CD4-positive, alpha-beta T cell treated with Interleukin-17A for 4 hours (primary cell): ENCODE results near the gene SLC26A4.
A peak's percentile ranks its signal among the peaks of the same experiment; 100 is the strongest.

ENCODE experiments used
- DNase-seq: peaks from one replicate; pipeline ENCODE4 v3.0.0-alpha.2; 2020; ENCODE audit warnings: mixed read lengths

Gene SLC26A4

DNA sequence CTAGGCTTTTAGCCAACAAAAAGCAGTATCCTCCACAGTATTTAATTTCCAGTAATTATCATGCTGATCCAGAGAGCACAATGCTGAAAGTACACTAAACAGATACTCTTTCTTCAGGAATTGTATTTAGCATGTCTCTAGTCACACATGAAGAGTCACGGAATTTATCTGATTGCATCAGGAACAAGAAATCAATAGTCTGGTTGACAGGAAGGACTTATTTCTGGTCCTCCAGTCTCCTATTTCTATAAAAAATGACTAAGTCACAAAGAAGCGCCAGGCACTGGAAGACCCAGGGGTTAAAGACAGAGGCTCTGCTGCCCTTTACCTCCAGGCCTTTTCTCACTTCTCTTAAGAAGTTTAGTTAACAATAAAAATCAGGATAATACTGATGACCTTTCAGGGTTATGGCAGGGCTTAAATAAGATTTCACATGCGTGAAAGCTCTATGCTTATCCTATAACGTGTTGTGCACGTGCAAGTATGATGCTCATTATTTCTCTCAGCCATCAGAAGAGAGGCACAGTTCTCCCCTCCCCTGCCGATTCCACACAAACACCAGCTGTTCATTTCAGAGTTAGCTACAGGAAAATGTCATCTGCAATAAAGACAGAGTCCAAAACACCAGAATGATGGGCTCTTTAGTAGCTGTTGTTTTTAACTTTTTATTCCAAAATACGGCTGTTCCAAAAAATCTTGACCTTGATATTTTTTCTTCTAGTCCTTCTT lies 36.9 kb downstream of the SLC26A4 start:
- no peak for DNase-seq

DNA sequence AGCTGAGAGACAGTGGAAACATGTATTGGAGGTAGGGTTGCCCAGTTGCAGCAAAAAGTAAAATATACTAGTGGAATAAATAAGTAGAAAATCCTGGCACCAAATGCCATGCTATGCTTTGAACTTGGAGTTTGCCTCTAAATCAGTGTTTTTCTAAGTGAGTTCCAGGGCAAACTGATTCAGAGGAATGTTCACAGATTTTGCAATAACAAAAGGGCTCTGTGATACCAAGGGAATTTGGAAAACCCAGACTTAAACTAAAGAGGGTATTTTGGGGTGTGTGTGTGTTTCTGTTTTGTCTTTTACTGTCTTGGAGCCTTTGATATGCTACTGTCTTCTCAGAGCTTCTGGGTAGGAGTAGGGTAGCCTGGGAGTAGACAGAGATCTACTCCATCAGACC lies 39.9 kb downstream of the SLC26A4 start:
- no peak for DNase-seq

DNA sequence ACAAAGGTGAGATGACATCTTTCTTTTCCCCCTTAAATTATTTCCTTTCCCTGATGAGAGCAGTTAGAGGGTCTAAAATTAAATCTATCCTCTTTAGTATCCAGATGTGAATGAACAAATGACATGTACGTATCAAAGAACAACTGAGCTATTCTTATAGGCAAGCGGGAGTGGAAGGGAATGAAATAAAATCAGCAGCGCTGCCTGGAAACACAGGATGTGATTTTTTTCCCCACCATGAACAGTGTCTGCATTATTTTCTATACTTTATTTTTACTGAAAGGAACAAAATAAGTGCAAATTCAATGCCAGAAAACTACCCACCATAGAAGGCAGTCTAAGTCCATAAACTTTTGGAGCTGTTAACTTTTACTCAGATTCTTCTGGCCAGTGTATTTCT lies 40.6 kb downstream of the SLC26A4 start:
- no peak for DNase-seq

DNA sequence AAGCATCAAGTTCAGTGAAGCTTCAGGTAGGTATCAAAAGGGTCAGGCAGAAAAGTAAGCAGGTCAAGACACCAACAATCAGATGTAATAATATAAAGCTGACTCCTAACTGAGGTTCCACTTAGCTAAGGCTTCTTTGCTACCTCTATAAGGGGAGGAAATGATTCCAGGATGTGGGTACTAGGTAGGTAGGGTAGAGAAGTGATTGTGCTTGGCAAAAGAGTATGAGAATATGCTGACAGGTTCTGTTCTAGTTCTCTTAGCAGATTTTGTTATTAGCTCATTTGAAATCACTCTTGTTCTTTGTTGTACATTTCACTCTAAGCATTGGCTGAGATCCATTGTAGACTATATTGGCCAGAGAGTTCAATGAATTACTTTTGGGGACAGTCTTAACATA lies 42.6 kb downstream of the SLC26A4 start:
- DNase-seq, result no peak

DNA sequence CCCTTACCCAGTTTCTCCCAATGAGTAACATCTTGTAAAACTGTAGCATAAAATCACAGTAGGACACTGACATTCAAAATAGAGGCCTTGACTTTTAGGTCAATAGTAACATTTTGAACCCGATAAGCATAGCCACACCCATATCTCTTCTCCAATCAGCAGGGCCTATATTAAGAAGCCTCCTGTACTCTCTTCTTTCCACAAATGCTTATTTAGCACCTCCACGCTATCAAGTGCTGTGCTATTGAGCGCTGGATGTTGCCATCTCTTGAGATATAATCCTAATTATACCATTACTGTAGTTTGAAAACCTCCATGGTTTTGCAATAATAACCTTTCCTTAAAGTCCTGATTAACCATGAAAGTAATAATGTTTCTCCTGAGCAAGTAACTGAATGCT lies 43.2 kb downstream of the SLC26A4 start:
- DNase-seq, result no peak

DNA sequence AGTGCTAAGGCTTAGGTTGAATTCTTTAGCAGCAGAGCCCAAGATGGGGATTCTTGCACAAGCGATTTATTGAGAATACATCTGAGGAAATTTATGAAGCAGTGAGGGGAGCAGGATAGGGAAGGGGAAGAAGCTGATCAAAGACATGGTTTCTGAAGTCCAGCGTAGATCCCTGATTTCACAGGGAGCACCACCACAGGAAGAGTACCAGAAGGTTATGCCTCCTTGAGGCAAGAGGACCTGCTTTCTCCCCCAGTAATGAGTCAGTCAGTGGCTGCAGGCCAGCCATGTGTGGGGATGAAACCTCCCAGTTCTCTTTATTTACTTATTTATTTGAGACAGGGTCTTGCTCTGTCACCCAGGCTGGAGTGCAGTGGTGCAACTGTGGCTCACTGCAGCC lies 48.3 kb downstream of the SLC26A4 start:
- no peak for DNase-seq

DNA sequence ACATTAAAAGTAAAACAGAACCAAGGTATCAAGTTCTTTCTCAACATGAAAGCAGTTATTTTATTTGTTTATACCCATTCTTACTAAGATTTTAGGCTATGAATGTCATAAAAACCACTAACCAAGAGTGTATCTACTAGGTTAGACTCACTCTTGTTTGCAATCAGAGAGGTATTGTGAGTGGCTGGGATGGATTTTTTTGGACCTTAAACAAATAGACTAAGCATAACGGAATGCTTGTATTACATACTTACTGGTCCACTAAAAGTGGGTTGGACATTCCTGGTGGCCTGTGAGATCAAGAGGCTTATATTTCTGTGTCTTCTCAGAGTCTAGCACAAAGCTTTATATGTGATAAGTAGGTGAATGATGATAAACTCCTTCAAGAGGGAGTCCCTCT lies 50.7 kb downstream of the SLC26A4 start:
- no peak for DNase-seq

DNA sequence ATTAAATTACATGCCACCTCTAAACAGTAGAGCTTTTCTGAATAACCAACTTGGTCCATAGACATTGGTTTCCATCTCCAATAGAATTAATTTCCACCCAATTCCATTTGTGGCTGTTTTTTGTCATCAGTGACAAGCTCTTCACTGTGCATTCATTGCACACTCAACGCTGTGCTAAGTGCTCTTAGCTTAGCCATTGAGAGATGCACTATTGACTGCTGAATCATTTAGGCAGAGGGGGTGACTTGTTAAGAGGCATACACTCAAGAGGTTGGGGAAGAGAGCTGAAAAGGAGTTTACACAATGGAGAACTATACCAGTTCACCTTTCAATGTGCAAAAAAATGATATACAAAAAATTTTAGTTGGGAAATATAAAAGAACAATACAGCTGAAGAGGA lies 51.4 kb downstream of the SLC26A4 start:
- DNase-seq, result no peak

DNA sequence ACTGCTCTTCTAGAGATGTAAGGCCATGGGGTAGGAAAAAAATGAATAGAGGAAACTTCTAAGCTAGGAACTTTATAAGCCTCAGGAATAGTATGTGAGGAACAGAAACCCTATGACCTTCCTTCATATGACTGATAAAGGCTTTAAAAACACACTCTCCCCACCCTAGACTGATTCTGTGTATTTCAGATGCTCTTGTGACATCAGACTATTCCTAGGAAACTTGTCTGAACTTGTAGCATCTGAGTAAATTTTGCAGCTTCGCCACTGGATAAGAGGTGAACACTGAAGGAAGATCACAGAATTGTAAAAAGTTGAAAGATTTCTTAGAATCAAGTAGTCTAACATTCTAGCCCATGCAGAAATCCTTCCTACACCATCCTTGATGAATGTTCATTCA lies 52.3 kb downstream of the SLC26A4 start:
- no peak for DNase-seq

DNA sequence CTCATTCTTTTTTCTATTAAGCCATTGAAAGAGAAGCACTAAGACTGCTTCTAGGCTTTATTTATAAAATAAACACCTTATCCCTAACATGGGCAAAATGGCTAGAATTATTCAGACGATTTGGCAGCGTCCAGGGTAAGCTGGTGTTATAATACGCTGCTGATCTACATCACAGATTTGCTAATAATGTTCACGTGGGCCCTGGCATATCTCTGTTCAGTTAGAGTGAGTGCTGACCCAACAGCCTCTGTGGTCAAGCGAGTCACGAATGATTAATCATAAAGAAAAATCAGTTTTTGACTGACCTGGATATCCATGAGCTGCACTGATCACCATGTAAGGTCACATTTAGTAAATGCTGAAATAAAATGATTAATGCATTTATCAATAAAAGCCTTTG lies 54.9 kb downstream of the SLC26A4 start:
- no peak for DNase-seq

DNA sequence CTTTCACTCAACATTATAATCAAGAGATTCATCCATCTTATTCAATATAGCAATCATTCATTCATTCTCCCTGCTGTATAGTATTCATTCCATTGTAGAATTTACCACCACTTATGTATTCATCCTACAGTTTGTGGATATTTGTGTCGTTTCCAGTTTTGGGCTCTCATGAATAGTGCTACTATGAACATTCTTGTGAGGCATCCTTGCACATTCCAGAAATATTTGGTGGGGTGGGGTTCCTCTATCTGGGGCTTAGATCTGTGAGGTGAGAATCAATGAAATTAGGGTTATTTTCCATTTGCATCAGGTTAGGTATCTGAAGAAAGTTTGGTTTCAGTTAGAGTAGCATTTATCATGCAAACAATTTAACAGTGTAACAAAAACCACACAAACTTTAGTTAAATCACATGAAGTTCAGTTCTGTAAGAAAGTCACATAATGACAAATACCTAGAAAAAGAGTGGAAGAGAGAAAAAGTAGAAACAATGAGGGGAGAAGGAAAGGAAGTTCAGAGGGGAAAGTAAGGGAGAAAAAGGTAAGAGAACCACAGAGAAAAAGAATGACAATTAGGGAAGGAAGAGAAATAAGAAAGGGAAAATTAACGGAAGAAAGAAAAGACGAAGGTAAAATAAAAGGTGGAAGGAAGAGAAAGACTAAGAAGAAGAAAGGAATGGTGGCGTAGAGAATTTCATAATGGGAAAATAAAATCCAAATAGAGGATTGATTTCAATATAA lies 58.0 kb downstream of the SLC26A4 start:
- DNase-seq, result no peak

DNA sequence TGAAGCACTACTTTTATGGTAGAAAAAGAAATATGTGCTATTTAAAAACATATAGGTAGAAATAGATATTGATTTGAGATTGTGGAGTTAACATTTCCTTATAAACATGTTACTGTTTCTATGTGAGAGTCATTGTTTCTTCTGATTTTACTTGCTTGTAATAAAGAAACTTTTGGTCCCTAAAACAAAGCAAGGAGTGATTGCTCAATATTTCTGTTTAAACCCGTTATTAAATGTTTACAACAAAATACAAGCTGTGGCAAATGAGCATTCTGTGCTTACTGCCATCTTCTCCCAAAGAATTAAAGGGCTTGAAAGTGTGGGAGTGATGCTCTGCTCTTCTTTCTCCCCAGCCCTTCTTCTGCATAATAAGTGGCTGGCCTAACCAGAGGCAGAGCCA lies 60.7 kb downstream of the SLC26A4 start:
- no peak for DNase-seq

DNA sequence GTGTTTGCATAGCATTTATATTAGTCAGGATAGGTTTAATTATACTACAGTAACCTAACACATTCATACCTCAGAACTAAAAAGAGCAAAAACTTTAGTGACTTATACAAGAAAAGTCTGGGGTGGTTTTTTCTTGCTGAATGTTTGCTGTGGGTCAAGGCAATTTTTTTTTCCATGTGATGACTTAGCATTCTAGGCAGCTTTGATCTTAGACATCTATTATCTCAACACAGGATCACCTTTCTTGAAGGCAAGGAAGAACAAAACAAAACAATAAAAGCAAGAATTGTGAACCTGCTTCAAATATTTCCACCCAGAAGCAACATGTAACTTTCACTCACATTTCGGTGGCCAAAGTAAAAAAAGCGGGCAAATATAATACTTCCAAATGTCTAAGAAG lies 62.6 kb downstream of the SLC26A4 start:
- DNase-seq, result no peak

DNA sequence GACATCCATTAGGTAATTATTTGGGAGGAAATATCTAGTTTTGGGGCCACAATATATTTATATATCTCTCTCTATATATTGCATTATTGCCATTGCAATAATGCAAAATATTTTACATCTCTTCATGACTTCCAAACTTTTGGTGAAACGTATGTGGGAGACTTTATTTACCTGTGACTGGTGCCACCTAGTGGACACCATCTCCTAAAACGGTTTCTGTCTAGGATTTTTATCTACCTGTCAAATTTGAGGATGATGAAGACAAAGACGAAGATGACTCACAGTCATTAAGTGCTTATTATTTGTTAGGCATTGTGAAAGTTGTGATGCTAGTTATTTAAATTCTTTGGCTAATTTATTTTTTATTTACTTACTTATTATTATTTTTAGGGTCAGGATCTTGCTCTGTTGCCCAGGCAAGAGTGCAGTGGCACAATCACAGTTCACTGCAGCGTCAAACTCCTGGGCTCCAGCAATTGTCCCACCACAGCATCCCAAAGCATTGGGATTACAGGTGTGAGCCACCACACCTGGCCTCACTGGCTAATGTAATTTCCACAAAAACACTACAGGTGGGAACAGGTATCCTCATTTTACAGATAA lies 64.6 kb downstream of the SLC26A4 start:
- peak; percentile 69 for DNase-seq

DNA sequence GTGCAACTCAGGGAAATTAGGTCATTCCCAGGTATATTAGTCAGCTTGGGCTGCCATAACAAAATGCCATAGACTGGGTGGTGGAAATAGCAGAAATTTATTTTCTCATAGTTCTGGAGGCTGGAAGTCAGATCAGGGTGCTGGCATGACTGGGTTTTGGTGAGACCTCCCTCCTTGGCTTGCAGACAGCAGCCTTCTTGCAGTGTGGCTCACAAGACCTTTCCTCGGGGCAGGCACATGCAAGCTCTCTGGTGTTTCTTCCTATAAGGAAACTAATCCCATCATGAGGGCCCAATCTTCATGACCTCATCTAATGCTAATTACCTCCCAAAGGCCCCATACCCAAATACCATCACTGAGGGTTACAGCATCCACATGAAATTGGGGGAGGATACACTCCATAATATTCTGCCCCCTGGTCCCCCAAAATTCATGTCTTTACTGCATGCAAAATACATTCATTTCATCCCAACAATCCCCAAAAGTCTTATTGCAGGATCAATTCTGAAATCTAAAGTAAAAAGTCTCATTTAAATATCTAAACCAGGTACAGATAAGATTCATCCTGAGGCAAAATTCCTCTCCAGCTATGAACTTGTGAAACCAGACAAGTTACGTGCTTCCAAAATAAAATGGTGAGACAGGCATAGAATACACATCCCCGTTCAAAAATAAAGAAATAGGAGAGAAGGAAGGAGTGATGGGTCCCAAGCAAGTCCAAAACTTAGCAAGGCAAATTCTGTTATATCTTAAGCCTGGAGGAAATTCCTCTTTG lies 65.9 kb downstream of the SLC26A4 start:
- no peak for DNase-seq

DNA sequence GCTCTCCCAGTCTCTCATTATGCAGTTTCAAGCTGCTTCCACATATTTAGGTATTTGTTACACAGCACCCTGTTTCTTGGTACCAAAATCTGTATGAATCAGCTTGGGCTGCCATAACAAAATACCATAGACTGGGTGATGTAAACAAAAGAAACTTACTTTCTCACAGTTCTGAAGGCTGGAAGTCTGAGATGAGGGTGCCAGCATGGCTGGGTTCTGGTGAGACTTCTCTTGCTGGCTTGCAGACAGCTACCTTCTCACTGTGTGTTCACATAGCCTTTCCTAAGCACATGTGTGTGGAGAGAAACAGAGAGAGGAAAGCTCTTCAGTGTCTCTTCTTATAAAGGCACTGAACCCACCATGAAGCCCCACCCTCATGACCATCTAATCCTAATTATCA lies 67.6 kb downstream of the SLC26A4 start:
- DNase-seq, result no peak

DNA sequence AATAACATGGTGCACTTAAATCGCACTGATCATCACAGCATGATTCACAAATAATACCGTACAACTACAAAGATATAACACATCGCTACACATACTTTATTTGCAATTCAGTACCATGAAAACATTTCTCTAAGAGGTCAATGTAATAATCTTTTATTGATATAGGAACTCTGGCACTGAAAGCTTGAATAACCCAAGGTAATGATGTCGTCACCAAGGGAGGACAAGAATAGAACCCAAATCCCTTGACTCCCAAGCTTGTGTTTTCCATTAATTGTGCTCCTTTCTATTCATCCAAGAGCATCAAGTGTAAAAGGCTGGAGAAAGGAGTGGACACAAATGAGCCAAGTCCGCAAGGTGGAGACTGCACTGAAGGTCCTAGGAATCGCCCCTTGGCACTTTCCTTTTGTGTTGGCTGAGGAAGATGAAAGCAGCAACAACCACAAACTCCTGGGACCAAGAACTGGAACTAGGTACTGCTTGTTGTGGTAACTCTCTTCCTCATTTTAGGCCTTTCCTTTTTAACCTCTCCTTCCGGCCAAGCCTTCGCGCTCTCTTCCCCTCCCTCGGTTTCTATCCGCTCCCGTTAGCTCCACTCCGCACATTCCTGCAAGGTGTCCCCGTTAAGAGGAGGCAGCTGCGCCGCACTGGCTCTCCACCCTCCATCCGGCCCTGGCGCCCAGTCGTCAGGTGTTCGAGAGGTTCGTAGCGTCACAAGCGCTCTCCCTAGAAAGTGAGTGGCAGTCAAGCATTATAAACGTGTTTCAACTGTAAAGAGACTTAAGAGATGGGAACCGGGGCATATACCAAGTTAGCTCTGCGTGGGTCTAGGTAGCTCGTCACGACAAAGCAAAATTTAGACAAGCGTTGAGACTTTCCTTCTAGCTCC lies 82.3 kb downstream of the SLC26A4 start:
- no peak for DNase-seq

DNA sequence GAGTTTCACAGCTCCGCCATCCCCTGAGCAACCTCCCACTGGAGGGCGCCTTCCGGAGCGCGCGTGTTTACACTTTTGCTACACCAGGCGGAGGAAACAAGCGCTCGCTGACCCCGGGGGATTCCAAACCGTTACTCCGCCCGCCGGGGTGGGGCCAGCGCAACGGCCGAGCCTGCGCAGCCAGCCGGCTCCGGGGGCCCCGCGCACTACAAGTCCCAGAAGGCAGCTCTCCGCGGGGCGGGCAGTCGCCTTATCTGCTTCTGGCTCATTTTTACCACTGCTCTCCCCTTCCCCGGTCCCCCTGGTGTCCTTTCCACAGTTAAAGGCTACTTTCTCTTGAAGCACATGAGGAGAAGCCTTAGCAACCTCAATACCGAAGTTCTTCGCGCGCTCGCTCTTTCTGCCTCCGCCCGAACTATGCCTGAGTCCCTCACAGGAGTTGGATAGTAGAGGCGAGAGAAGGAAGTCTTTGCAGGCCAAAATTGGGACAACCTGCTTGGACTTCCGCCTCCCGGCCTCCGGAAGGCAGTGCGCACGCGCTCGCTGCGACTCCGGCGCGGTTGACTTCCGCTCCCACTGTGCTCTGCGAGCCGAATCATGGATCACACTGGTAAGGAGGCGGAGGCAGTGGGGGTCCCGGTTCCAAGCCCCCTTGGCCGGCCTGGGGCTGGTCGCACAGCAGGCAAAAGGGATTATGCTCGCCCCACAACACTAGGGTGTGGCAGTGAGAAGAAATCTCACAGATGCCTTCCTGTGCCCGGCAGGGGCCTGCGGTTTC lies 83.1 kb downstream of the SLC26A4 start, which contains the start of gene CBLL1:
Gene CBLL1, plus strand, starts transcription at position 576 of the 778 bp plus-strand sequence. Its CDS starts 22 bp downstream, at position 598.
- DNase-seq, result peak; percentile 98

DNA sequence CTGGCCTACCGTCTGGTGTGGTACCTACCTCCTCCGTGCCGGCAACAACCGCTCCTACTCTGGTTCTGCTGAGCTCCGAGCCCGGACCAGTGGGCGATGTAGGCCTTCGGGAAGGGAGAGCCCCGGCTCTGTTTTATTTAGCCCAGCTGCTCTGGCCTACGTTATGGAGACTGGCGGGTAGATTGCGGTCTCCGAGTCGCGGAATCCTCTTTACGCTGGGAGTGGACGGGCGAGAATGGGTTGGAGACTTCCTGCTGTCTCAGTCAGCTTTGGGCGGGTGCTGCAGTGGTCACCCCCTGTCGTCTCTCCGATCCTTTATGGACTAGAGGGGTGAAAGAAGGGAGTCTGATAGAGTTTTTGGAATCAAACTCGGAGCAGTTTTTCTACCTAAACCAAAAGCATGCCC lies 83.7 kb downstream of the SLC26A4 start:
- no peak for DNase-seq

DNA sequence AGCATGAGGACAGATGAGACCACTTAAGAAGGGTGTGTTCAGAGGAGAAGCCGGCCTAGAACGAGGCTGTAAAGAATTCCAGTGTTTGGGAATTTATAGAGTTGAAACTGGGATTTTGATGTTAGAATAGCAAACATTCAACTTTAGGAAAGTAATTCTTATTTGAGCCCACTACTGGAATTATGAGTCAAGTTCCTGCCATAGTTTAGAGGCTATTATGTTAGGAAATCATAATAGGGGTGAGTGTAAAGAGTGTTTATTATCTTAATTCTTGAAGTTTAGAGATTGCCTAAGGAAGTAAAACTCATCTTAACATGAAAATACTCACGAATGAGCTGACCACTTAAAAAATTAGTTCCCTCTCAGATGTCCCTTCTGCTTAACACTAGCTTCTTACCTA lies 85.4 kb downstream of the SLC26A4 start:
- DNase-seq, result no peak

DNA sequence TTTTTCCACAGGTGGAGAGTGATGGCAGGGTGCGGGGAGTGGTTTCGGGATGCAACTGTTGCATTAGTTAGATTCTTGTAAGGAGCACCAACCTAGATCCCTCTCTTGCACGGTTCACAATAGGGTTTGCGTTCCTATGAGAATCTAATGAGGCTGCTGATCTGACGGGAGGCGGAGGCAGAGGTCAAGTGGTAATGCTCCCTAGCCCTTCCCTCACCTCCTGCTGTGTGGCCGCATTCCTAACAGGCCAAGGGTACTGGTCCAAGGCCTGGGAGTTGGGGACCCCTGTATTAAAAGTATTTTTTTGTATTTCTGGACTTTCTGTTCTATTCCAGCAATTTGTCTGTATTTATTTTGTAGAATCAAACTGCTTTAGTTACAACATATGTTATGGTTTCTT lies 90.5 kb downstream of the SLC26A4 start:
- DNase-seq, result no peak
